A549 treated with dexamethasone at 1 μM for 4 hours (cell line): ENCODE measurements around the gene AQP7. TPM values are rescaled to one million over a fixed set of nuclear protein-coding genes. Genes with fewer than 3 reads are reported as not detected.

Source experiments
- total RNA-seq: library from RNA; stranded (reverse); fragments of 200-300 nt; extraction: Qiagen RNA extraction; gene quantifications from 5 replicates; pipeline ENCODE4 v1.2.3, GENCODE V29; 2022

The AQP7 gene
- 0.14 to 0.67 TPM (median 0.33 TPM) in 5 replicates for total RNA-seq

DNA sequence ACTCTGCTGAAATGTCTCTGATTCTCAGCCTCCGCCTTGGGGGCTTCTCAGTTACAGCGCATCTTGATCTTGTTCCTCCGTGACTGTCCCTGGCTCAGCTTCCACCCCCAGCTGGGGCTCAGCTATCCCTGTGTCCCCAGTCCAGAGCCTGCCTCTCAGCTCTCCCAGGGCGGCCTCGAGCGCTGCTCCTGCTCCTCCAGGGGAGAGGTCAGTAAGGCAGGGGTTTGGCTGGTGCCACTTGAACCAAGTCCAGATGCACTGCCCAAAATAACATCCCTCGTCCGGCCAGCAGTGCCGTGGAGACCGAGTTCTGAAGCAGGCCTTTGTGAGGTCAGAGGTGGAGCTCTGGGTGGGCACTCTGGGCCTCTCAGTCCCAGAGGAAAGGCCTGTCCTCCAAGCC is at the start of gene AQP7:
AQP7 (minus strand) TSS at position 198 of the 400 bp plus-strand sequence. CDS start 1,306 bp downstream, outside the sequence.

GRCh38 chr9:33446946-33447798 is 44.8 kb upstream of the AQP7 start, which contains the start of gene AQP3:
TSS of gene AQP3 (minus strand) at chr9:33447593. CDS start at chr9:33447530, 63 bp downstream.

Other genes starting within 250 kb of the AQP7 start
- 192 to 266 TPM (median 260 TPM) in 5 replicates for gene B4GALT1, start 235.2 kb downstream of the AQP7 start, total RNA-seq
- gene SPINK4, start 162.4 kb downstream of the AQP7 start, total RNA-seq, result not detected in 5 replicates
- 109 to 119 TPM (median 114 TPM) in 5 replicates for gene BAG1, start 137.9 kb downstream of the AQP7 start, total RNA-seq
- gene CHMP5, start 137.5 kb downstream of the AQP7 start, total RNA-seq, result 61.5 to 75.7 TPM (median 63.9 TPM) in 5 replicates
- gene NFX1, start 112.1 kb downstream of the AQP7 start, total RNA-seq, result 28.8 to 35.6 TPM (median 34.1 TPM) in 5 replicates
- gene AQP3, start 45.0 kb upstream of the AQP7 start, total RNA-seq, result 18.7 to 34.8 TPM (median 28.9 TPM) in 5 replicates
- 65.1 to 79.6 TPM (median 79.1 TPM) in 5 replicates for gene NOL6, start 71.4 kb upstream of the AQP7 start, total RNA-seq
- gene ANKRD18B, start 121.7 kb upstream of the AQP7 start, total RNA-seq, result 4.0 to 10.0 TPM (median 6.1 TPM) in 5 replicates